ENCODE data around the gene DNAH2. TPM values are rescaled to one million over a fixed set of nuclear protein-coding genes. Genes with fewer than 3 reads are reported as not detected.
A peak's percentile ranks its signal among the peaks of the same experiment; 100 is the strongest.

DNAH2 gene
- total RNA-seq, 1 experiment from 2014 or later = 2.0 TPM

DNA sequence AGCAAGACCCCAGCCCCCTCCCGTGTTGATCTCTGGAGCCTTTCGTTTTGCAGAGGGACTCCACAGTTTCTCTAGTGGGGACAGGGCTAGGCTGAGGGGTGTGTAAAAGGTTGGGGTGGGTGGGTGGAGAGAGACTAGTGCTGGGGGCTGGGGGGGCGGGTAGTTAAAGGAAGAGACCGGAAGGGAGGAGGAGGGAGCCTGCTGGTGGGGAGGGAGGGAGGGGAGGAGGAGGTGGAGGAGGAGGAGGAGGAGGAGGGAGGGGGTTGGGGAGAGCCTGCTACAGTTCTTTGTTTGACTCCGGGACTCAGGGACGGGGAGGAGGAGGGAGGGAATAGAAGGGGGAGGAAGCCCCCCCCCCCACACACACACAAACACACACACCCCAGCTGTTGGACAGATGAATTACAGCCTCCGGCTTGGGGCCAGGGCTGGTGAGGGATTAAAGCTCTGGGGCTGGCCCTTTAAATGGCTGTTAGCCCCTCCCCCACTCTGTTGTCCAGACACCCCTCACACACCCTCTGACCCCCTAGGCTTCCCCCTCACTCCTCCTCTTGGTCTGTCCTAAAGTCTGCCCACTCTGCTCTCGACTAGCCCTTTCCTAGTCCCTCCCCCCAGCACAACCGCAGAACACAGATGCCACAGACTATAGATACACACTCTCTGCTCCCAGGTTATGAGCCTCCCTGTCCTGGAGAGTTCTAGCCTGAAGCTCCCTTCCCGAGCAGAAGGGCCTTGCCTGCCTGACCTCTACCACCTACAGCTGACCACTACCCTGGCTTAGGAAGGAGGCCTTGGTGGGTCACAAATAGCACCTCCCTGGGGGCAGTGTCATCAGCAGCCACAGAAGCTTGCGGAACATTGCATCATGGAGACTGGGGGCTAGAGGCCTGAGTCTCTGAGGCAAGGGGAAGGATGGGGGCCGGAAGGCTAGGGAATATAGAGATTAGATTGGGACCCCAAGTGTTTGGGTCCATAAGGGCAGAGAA lies 120.8 kb downstream of the DNAH2 start:
- H3K9me2 ChIP-seq (ENCODE audit: insufficient read depth) = no peaks in the 10 kb centered on the region
- ATAC-seq (no peak), DNase-seq (ENCODE audit: low read depth, low spot score) (no peak)
- no peak overlapping the region for H2AFZ ChIP-seq (ENCODE audit: low read depth, low read length, poor library complexity, severe bottlenecking)
- no peaks in the 10 kb centered on the region for H3K27me3 ChIP-seq (ENCODE audit: insufficient read depth, low read length)
- no peaks in the 10 kb centered on the region for H3K9me3 ChIP-seq (ENCODE audit: control insufficient read depth in 1 of 2, insufficient read depth in 1 of 2, low read depth in 1 of 2, low read length in 2 of 2)
- H3K79me2 ChIP-seq (ENCODE audit: insufficient read depth, low read length) = peaks cover 37% of the 10 kb centered on the region
- ChIA-PET POLR2A (interaction anchor here (0.7 to 3.9 kb wide), 5 partner anchors 13 to 95 kb away, joined by 3 to 22 read pairs (median 11); partner anchors contain the start of genes CYB5D1, NAA38 and RNF227), CTCF (interaction anchor here (2.3 kb wide), 1 partner anchor 95 kb away, joined by 8 read pairs; no protein-coding TSS in a partner anchor), RAD21 (ENCODE audit: low non-redundant PET in 1 of 2, low total read pairs in 2 of 2, uncharacterized antibody in 2 of 2, unreplicated experiment in 2 of 2) (no interaction called here)
- H4K20me1 ChIP-seq (ENCODE audit: insufficient read depth) = no peaks in the 10 kb centered on the region
- peak overlapping the region; percentile 99 for H3K4me2 ChIP-seq (ENCODE audit: low read length)
- TF ChIP-seq CBX3 (IDR thresholded peaks at IDR 0.05; ENCODE audit: low read depth) = no peak
- TF ChIP-seq POLR2AphosphoS5 (IDR thresholded peaks at IDR 0.05; ENCODE audit: low read depth, low read length) = peak; percentile 46; the same call in 1 of the 2 replicates
- no peak for TF ChIP-seq FOSL1 (IDR thresholded peaks at IDR 0.05; ENCODE audit: low read depth)
- peak; percentile 16 for TF ChIP-seq POLR2A (IDR thresholded peaks at IDR 0.05; ENCODE audit: borderline replicate concordance, extremely low read depth, insufficient read depth, insufficient read length)
- no peak for TF ChIP-seq SP1 (IDR thresholded peaks at IDR 0.05; ENCODE audit: low read depth)
- TF ChIP-seq ZNF274 (IDR thresholded peaks at IDR 0.05; ENCODE audit: low read depth, low read length) = no peak
- no peak for TF ChIP-seq ELF1 (IDR thresholded peaks at IDR 0.05; ENCODE audit: borderline replicate concordance, low read depth)
- TF ChIP-seq, protein P1, sequence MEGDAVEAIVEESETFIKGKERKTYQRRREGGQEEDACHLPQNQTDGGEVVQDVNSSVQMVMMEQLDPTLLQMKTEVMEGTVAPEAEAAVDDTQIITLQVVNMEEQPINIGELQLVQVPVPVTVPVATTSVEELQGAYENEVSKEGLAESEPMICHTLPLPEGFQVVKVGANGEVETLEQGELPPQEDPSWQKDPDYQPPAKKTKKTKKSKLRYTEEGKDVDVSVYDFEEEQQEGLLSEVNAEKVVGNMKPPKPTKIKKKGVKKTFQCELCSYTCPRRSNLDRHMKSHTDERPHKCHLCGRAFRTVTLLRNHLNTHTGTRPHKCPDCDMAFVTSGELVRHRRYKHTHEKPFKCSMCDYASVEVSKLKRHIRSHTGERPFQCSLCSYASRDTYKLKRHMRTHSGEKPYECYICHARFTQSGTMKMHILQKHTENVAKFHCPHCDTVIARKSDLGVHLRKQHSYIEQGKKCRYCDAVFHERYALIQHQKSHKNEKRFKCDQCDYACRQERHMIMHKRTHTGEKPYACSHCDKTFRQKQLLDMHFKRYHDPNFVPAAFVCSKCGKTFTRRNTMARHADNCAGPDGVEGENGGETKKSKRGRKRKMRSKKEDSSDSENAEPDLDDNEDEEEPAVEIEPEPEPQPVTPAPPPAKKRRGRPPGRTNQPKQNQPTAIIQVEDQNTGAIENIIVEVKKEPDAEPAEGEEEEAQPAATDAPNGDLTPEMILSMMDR (IDR thresholded peaks at IDR 0.05 in 2 of 3, conservative IDR thresholded peaks at IDR 0.05 in 1 of 3; ENCODE audit: borderline replicate concordance in 1 of 3, insufficient read depth in 1 of 3, low read depth in 2 of 3, low read length in 2 of 3) = no peak
- intact Hi-C loops (cut with micrococcal nuclease) = loop anchor here (5.0 kb wide), 1 partner anchor 256 kb away; the partner anchor contains the start of gene MPDU1
- H3K9ac ChIP-seq (ENCODE audit: low read length) = peak overlapping the region; percentile 97
- TSS peak; percentile 15 for BruUV-seq (replicated peaks)
- H3K4me1 ChIP-seq (ENCODE audit: control insufficient read depth in 1 of 2, insufficient read depth in 2 of 2, low read length in 2 of 2) = peaks cover 37 to 79% of the 10 kb centered on the region in 2 experiments
- peaks cover 0 to 3% of the 10 kb centered on the region in 2 experiments; a peak in 1 of 4 replicates for H3K36me3 ChIP-seq (ENCODE audit: control insufficient read depth in 1 of 2, insufficient read depth in 2 of 2, low read length in 2 of 2)
- H3K27ac ChIP-seq (ENCODE audit: low read depth, low read length) = peak overlapping the region; percentile 98
- H3K4me3 ChIP-seq (replicated peaks in 1 of 2; ENCODE audit: low read depth in 1 of 2, low read length in 2 of 2) = peak overlapping the region; percentile 74 to 82
